ENCODE measurements around the gene TMPRSS13.
"Not testable (repeated sequence)": the region's sequence is repeated elsewhere in the genome, so short reads cannot be mapped to it uniquely, and the experiment has no call there.

The TMPRSS13 gene

GRCh38 chr11:117931971-117932370, 2.8 kb upstream of the TMPRSS13 start:
- Mint-ChIP-seq H3K36me3 (ENCODE audit: insufficient read depth) (peaks cover 3% of the 10 kb centered on the region), H3K9me3 (no peaks in the 10 kb centered on the region), H3K27ac (peak overlapping the region; percentile 80 to 95), H3K27me3 (peaks cover 4 to 7% of the 10 kb centered on the region in 2 donors), H3K4me3 (peak overlapping the region; percentile 74 to 79), H3K4me1 (ENCODE audit: low read depth in 2 of 2) (peaks cover 47 to 48% of the 10 kb centered on the region in 2 donors)
- DNase-seq (peak; percentile 34 to 43 (median 40)), ATAC-seq (replicated peaks) (peak; percentile 43)

GRCh38 chr11:117931331-117931950, 2.2 kb upstream of the TMPRSS13 start:
- Mint-ChIP-seq H3K9me3 (no peaks in the 10 kb centered on the region), H3K4me1 (ENCODE audit: low read depth in 2 of 2) (peaks cover 47 to 48% of the 10 kb centered on the region in 2 donors), H3K36me3 (ENCODE audit: insufficient read depth) (peaks cover 3% of the 10 kb centered on the region), H3K27me3 (peaks cover 4 to 7% of the 10 kb centered on the region in 2 donors), H3K27ac (peak overlapping the region; percentile 80 to 95), H3K4me3 (peak overlapping the region; percentile 74 to 79)
- ATAC-seq (replicated peaks) = no peak
- DNase-seq = no peak

DNA sequence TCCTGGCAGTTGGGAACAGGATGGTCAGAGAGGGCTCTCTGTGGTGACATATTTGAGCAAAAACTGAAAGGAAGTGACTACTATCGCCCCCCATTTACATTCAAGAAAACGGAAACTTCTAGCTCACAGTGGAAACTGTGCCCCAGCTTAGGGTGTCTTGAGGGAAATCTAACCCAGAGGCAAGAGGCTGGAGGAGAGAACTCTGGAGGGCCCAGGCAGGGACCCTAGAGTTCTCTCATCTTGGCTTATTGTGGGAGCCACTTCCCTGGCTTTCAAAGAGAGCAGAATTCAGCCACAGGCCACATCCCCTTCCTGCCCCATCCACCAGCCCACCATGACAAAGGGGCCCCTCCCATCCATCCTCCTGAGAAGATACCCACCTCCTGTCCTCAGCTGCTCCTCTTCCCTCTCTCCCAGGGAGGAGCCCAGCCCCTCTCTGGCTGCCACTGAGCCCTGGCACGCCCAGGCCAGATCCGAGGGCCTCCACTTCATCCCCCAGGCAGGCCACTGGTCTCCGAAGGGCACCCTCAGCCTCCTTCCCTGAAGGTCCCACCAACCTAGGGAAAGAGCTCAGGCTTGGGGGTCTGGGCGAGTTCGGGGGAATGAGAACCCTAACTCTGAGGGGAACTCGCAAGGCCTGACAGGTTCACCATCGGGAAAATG, 1.6 kb upstream of the TMPRSS13 start:
- H3K27me3 Mint-ChIP-seq = peaks cover 0 to 7% of the 10 kb centered on the region in 2 donors
- no peaks in the 10 kb centered on the region for H3K9me3 Mint-ChIP-seq
- DNase-seq (peak in 1 of 3 experiments; percentile 26), ATAC-seq (replicated peaks) (peak; percentile 73)
- peaks cover 47 to 48% of the 10 kb centered on the region in 2 donors for H3K4me1 Mint-ChIP-seq (ENCODE audit: low read depth in 2 of 2)
- peak overlapping the region; percentile 75 to 95 for H3K27ac Mint-ChIP-seq
- H3K4me3 Mint-ChIP-seq = peak overlapping the region; percentile 72 to 79
- peaks cover 3% of the 10 kb centered on the region for H3K36me3 Mint-ChIP-seq (ENCODE audit: insufficient read depth)

GRCh38 chr11:117929916-117930570, 841 bp upstream of the TMPRSS13 start:
- Mint-ChIP-seq H3K9me3 (no peaks in the 10 kb centered on the region), H3K27ac (peak overlapping the region; percentile 75 to 95), H3K4me3 (peak overlapping the region; percentile 72 to 79), H3K4me1 (ENCODE audit: low read depth in 2 of 2) (peaks cover 48 to 50% of the 10 kb centered on the region in 2 donors), H3K27me3 (peaks cover 0 to 4% of the 10 kb centered on the region in 2 donors), H3K36me3 (ENCODE audit: insufficient read depth) (peaks cover 3% of the 10 kb centered on the region)
- no peak for ATAC-seq (replicated peaks)
- DNase-seq = no peak

DNA sequence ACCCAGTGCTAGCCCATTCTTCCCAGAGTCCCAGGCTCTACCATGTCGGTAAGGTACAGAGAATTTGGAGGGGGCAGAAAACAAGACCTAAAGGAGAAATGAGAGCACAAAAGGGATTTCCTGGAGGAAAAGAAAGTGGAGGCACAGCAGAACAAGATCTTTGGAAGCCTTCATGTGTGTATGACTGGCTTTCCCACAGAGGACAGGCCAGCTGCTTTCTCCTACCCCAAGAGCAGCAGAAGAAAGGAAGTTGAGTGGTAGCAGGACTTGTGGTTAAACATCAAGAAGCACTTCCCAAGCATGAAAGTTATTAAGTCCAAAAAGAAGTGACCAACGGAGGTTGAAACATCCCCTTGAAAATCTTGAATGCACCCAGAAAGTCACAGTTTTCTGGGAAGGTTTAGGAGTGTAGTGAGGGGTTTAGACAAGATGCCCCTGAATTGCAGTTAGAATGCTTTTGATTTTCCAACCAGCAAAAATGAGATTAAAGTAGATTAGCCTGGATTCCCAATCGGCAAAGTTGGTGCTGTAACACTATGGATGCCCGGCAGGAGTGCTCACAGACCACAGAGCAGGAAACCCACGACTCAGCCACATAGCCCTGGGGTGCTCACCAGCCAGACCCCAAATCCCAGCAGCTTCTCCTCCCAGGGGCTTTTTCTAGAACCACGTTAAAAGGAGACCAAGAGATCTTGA, 608 bp downstream of the TMPRSS13 start:
- Mint-ChIP-seq H3K27me3 (no peaks in the 10 kb centered on the region), H3K4me1 (ENCODE audit: low read depth in 2 of 2) (peaks cover 45 to 46% of the 10 kb centered on the region in 2 donors), H3K4me3 (peak overlapping the region in 1 of 2 donors; percentile 33), H3K36me3 (ENCODE audit: insufficient read depth) (peaks cover 3% of the 10 kb centered on the region), H3K9me3 (no peaks in the 10 kb centered on the region), H3K27ac (peak overlapping the region; percentile 67 to 72)
- ATAC-seq (replicated peaks) (no peak), DNase-seq (no peak)

- ATAC-seq (replicated peaks) = no peak
- Mint-ChIP-seq H3K9me3 (no peaks in the 10 kb centered on the region), H3K36me3 (ENCODE audit: insufficient read depth) (peaks cover 3% of the 10 kb centered on the region), H3K4me1 (ENCODE audit: low read depth in 2 of 2) (peaks cover 40 to 42% of the 10 kb centered on the region in 2 donors), H3K4me3 (no peak overlapping the region), H3K27me3 (no peaks in the 10 kb centered on the region), H3K27ac (peak overlapping the region in 1 of 2 donors; percentile 72)
- DNase-seq = no peak
Observed at GRCh38 chr11:117927926-117928325, 1.3 kb downstream of the TMPRSS13 start.

- H3K4me1 Mint-ChIP-seq (ENCODE audit: low read depth in 2 of 2) = peaks cover 25 to 28% of the 10 kb centered on the region in 2 donors
- DNase-seq; ATAC-seq (replicated peaks); H3K9me3 Mint-ChIP-seq; H3K27ac Mint-ChIP-seq; H3K36me3 Mint-ChIP-seq (ENCODE audit: insufficient read depth); H3K4me3 Mint-ChIP-seq; H3K27me3 Mint-ChIP-seq: not testable (repeated sequence)
Observed at GRCh38 chr11:117926166-117926565, 3.0 kb downstream of the TMPRSS13 start.

GRCh38 chr11:117925198-117925925, 3.8 kb downstream of the TMPRSS13 start:
- no peak overlapping the region for H3K4me3 Mint-ChIP-seq
- no peak overlapping the region for H3K27ac Mint-ChIP-seq
- H3K9me3 Mint-ChIP-seq = no peaks in the 10 kb centered on the region
- H3K27me3 Mint-ChIP-seq = no peaks in the 10 kb centered on the region
- no peak for DNase-seq
- ATAC-seq (replicated peaks) = no peak
- H3K4me1 Mint-ChIP-seq (ENCODE audit: low read depth in 2 of 2) = peaks cover 17 to 20% of the 10 kb centered on the region in 2 donors
- H3K36me3 Mint-ChIP-seq (ENCODE audit: insufficient read depth) = no peaks in the 10 kb centered on the region

GRCh38 chr11:117924631-117925170, 4.5 kb downstream of the TMPRSS13 start:
- H3K4me3 Mint-ChIP-seq = no peak overlapping the region
- peaks cover 14% of the 10 kb centered on the region in 2 donors for H3K4me1 Mint-ChIP-seq (ENCODE audit: low read depth in 2 of 2)
- DNase-seq = no peak
- H3K36me3 Mint-ChIP-seq (ENCODE audit: insufficient read depth) = no peaks in the 10 kb centered on the region
- H3K27me3 Mint-ChIP-seq = no peaks in the 10 kb centered on the region
- H3K9me3 Mint-ChIP-seq = no peaks in the 10 kb centered on the region
- no peak for ATAC-seq (replicated peaks)
- H3K27ac Mint-ChIP-seq = no peak overlapping the region

DNA sequence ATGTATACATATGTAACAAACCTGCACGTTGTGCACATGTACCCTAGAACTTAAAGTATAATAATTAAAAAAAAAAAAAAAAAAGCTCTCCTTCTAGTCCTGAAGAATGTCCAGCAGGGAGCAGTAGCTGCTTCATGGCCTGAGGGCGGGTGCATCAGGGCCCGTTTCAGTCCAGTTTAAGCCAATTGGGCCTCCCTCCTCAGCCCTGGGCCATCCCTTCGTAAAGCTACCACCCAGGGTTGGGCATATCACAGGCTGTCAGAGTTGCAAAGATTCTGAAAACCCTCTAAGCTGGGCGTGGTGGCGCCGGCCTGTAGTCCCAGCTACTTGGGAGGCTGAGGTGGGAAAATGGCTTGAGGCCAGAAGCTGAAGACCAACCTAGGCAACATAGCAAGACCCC, 5.4 kb downstream of the TMPRSS13 start:
- ATAC-seq (replicated peaks) = no peak
- Mint-ChIP-seq H3K36me3 (ENCODE audit: insufficient read depth) (no peaks in the 10 kb centered on the region), H3K9me3 (no peaks in the 10 kb centered on the region)

DNA sequence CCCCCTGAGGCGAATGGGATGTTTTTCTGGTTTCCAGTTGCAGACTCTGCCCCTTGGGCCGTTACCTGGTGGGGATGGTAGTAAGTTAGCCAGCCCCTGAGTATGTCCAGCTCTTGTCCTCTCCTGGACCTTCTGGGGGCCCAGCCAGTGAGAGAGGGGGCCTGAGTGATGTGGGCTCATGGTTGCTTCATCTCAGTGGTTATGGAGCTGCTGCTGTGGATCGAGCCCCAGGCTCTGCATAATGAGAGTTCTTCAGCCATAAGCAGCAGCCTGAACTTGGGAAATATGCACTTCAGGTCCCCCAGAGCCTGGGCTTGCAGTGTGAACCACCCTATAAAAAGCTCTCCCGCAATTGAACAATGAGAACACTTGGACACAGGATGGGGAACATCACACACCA, 5.9 kb downstream of the TMPRSS13 start:
- no peak for ATAC-seq (replicated peaks)

More for the DNA sequence above, 5.4 kb downstream of the TMPRSS13 start:
- Mint-ChIP-seq H3K4me1 (ENCODE audit: low read depth in 2 of 2) (peaks cover 9 to 10% of the 10 kb centered on the region in 2 donors), H3K27ac (no peak overlapping the region), H3K4me3 (no peak overlapping the region), H3K27me3 (no peaks in the 10 kb centered on the region)
- DNase-seq = no peak

DNA sequence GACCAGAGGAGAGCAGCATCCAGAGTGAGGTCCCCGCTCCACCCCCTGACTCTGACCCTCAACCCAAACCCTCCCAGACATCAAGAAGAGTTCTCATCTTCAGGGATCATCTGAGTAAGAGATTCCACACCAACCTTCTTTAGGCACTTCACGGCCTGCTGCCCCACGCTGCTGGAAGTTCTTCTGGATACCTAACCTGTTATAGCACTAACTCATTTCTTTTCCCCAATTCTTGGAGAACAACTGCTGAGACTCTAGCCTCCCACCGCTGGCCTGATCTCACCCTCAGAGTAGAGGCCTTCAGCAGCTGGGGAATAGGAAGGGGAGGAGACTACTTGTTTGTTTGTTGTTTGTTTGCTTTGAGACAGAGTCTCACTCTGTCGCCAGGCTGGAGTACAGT, 7.3 kb downstream of the TMPRSS13 start:
- Mint-ChIP-seq H3K4me3 (no peak overlapping the region), H3K9me3 (no peaks in the 10 kb centered on the region), H3K36me3 (ENCODE audit: insufficient read depth) (no peaks in the 10 kb centered on the region), H3K27ac (no peak overlapping the region), H3K4me1 (ENCODE audit: low read depth in 2 of 2) (peaks cover 0 to 3% of the 10 kb centered on the region in 2 donors), H3K27me3 (no peaks in the 10 kb centered on the region)
- ATAC-seq (replicated peaks) (no peak), DNase-seq (no peak)

More for the DNA sequence above, 5.9 kb downstream of the TMPRSS13 start:
- Mint-ChIP-seq H3K4me3 (no peak overlapping the region), H3K4me1 (ENCODE audit: low read depth in 2 of 2) (peaks cover 4 to 6% of the 10 kb centered on the region in 2 donors), H3K27ac (no peak overlapping the region), H3K9me3 (no peaks in the 10 kb centered on the region), H3K36me3 (ENCODE audit: insufficient read depth) (no peaks in the 10 kb centered on the region), H3K27me3 (no peaks in the 10 kb centered on the region)
- DNase-seq = no peak

Measured in effector memory CD8-positive, alpha-beta T cell (primary cell).